HG03039 (cell line): ENCODE data around the gene KIAA1671.

Experiments used
- ATAC-seq: cut with Tn5 transposase; IDR thresholded peaks from one replicate; pipeline ENCODE4 v1.9.1; 2021; ENCODE audit warnings: mild to moderate bottlenecking, moderate library complexity; ENCODE audit not compliant: unreplicated experiment

Gene KIAA1671

GRCh38 chr22:25061605-25062376, 109.3 kb downstream of the KIAA1671 start:
- ATAC-seq: no peak

- ATAC-seq: no peak
Measured at GRCh38 chr22:25062386-25063085, 110.0 kb downstream of the KIAA1671 start.

GRCh38 chr22:25064894-25065560, 112.5 kb downstream of the KIAA1671 start:
- ATAC-seq: no peak

GRCh38 chr22:25066861-25067435, 114.4 kb downstream of the KIAA1671 start:
- ATAC-seq: no peak

- no peak for ATAC-seq
Measured at GRCh38 chr22:25067851-25068421, 115.4 kb downstream of the KIAA1671 start.

GRCh38 chr22:25068707-25069106, 116.2 kb downstream of the KIAA1671 start:
- ATAC-seq: no peak

GRCh38 chr22:25069426-25069757, 116.9 kb downstream of the KIAA1671 start:
- ATAC-seq: no peak

GRCh38 chr22:25069758-25070481, 117.4 kb downstream of the KIAA1671 start:
- no peak for ATAC-seq

- ATAC-seq: no peak
Measured at GRCh38 chr22:25070956-25071355, 118.4 kb downstream of the KIAA1671 start.

- ATAC-seq: no peak
Measured at GRCh38 chr22:25071720-25072119, 119.2 kb downstream of the KIAA1671 start.

- no peak for ATAC-seq
Measured at GRCh38 chr22:25072406-25072805, 119.9 kb downstream of the KIAA1671 start.

- ATAC-seq: no peak
Measured at GRCh38 chr22:25076336-25076735, 123.8 kb downstream of the KIAA1671 start.

- no peak for ATAC-seq
Measured at GRCh38 chr22:25077056-25077455, 124.5 kb downstream of the KIAA1671 start.

- ATAC-seq: no peak
Measured at GRCh38 chr22:25077964-25078363, 125.4 kb downstream of the KIAA1671 start.

GRCh38 chr22:25078591-25078990, 126.1 kb downstream of the KIAA1671 start:
- no peak for ATAC-seq

- ATAC-seq: no peak
Measured at GRCh38 chr22:25080855-25081254, 128.3 kb downstream of the KIAA1671 start.

- ATAC-seq: no peak
Measured at GRCh38 chr22:25081409-25081824, 128.9 kb downstream of the KIAA1671 start.

GRCh38 chr22:25082096-25082495, 129.6 kb downstream of the KIAA1671 start:
- no peak for ATAC-seq

GRCh38 chr22:25083056-25083806, 130.7 kb downstream of the KIAA1671 start:
- no peak for ATAC-seq

GRCh38 chr22:25083807-25084200, 131.3 kb downstream of the KIAA1671 start:
- ATAC-seq: no peak
